DOHH2 (cell line): ENCODE data around the gene RRP15.

Experiments used
- CTCF ChIP-seq: fragments of 200-600 bp; sonication (generic); IDR thresholded peaks from one replicate; pipeline ENCODE4 v1.5.1; 2014; ENCODE audit warnings: antibody characterized with exemption, mild to moderate bottlenecking, low read depth, low read length; ENCODE audit not compliant: poor library complexity, severe bottlenecking
- EZH2phosphoT487 ChIP-seq: fragments of 200-600 bp; sonication (generic); IDR thresholded peaks from 2 replicates; pipeline ENCODE4 v1.6.1; 2017; ENCODE audit warnings: borderline replicate concordance, mild to moderate bottlenecking, antibody characterized with exemption, low read length, moderate library complexity, mixed read lengths

- no peak for TF ChIP-seq CTCF
- TF ChIP-seq EZH2phosphoT487 = no peak
These were observed 34.6 kb upstream of the RRP15 start for GRCh38 chr1:218250492-218250891.
